ENCODE data around the gene SASH1. TPM values are rescaled to one million over a fixed set of nuclear protein-coding genes. Genes with fewer than 3 reads are reported as not detected.

The SASH1 gene
- total RNA-seq, 1 donor from 2014 or later = 0.41 TPM

DNA sequence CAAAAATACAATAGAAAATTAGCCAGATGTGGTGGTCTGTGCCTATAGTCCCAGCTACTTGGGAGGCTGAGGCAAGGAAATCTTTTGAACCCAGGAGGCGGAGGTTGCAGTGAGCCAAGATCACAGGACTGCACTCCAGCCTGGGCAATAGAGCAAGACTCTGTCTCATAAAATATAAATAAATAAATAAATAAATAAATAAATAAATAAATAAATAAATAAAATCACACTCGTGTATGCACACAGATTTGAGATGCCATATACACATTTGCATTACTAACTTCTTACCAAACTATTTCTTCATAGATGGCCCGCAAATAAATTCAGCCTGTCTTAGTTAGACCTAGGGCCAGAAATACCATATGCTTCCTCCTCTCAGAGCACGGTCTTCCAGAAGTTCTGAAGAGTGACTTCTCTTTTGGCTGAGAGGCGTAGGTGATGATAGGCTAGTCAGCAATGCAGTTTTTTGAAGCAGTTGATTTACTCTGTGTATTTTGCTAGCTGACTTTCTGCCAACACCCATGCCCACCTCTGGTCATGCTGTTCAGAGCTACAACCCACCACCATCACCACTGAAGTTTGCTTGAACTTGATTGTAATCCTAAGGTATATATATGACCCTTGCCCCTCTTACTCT is 150.1 kb downstream of the SASH1 start:
- intact Hi-C loops (cut with micrococcal nuclease) = no loop called here

DNA sequence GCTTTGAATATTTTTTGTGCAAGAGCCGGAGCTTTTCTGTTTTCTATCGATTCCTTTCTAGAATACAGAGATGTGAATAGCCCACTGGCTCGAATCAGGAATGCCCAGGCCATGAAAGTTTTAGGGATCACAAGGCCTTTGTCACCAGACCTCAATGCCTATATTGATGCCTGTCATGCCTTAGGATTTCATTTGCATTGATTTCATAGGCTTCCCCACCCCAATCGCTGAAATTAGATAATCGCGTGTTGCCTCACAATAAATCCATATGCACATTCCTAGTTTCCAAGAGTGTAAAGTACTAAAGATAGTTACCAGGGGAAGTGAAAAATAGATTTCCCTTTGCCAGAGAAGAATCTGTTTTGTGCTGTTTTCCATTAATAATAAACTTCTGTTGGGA is 150.8 kb downstream of the SASH1 start:
- intact Hi-C loops (cut with micrococcal nuclease) = no loop called here

DNA sequence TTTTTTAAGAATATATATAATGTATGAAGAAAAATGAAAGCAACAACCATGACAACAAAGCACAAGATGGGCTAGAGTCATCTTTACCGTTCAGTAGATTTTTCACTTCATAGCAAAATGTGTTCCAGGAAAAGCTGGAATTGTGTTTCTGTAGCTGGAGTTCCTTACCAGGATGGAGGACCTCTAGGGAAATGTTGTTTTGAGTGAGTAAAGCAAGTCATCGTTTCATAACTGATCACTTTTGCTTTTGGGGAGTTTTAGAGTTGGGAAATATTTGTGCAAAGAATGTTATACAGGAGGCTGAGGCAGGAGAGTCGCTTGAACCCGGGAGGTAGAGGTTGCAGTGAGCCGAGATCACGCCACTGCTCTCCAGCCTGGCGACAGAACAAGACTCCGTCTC is 151.6 kb downstream of the SASH1 start:
- intact Hi-C loops (cut with micrococcal nuclease) = no loop called here

DNA sequence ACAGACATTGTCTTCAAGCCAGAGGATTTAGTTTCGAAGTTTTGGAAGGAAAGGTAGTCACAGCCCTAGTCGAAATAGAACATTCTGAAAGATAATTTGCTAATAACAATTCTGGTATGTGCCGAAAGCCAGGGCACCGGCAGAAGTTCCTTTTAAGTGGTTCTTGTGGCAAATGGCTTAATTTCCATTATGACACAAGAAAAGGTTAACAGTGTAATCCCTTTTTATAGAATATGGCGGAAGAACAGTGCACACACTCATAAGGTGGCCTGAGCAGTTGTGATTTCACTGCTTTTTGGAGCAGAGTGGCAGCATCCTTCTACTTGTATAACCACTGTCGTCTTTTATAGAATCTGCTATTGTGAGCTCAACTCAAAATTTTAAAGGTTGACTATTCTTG is 152.4 kb downstream of the SASH1 start:
- intact Hi-C loops (cut with micrococcal nuclease) = no loop called here

DNA sequence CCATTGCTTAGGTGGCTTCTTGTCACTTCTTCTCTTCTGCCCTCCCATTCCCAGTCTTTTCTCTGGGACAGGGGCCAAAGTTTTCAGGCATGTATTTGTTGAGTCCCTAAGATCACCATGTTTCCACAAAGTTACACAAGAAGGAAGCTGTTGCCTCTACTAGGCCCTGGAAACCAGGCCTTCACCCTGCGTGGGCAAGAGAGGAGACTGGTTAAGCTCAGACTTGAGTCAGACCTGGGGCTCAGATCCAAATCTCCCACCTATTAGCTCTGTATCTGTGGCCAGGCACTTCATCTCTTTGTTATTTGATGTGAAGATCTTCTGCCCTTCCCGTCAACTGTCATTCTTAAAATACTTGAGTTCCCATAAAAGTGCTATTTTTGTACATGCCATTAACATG is 154.6 kb downstream of the SASH1 start:
- intact Hi-C loops (cut with micrococcal nuclease) = no loop called here

DNA sequence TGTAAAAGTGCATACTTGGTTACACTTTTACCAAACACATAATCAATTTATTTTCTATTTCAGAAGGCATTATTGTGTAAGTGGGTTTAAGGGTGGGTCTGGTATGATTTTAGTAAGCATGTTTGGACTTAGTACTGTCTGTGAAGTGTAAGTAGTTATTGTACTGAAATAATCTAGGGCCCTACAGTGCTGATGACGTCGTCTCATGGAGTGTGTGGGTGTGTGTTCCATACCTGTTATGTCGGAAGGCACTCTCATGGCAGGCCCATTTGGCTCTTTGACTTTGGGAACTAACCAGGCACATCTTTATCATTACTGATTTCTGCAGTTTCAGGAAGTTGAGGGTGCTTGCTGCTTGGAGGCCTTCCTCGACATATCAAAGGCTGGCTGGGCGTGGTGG is 155.1 kb downstream of the SASH1 start:
- intact Hi-C loops (cut with micrococcal nuclease) = no loop called here

DNA sequence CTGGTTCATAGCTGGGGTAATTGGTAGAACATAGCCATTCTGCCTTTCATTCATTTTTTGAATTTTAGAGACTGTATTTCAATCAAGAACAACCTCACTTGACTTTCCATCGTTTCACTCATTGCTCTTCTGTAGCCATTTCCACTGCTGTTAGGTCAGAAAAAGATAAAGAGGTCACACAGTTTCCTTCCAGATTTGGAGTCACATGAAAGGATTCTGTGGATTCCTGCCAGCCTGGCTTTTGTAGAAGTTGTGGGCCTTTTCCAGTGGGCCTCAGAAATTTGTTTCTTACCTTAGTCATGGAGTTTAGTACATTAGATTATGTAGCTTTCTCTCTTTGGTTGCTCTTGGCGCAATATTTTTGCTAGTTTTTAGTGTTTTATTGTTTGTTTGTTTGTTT is 157.8 kb downstream of the SASH1 start:
- intact Hi-C loops (cut with micrococcal nuclease) = no loop called here

DNA sequence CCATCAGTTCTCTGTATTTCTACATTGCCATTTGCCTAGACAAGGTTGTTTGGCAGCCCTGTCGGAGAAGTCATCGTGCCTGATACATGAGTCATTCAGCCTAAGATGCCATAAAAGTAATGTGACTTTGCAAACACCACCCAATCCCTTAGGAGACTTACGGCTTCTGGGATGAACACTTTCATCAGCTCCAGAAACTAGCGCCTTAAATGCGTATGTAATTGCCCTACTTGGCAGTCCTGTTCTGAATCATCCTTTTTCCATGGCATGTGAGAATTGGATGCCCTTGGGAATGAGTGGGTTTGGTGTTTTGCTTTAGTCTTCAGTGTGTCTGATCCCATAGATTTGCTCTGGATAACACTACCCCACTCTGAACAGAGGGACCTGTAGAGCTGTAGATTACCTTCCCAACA is 158.5 kb downstream of the SASH1 start:
- intact Hi-C loops (cut with micrococcal nuclease) = no loop called here

DNA sequence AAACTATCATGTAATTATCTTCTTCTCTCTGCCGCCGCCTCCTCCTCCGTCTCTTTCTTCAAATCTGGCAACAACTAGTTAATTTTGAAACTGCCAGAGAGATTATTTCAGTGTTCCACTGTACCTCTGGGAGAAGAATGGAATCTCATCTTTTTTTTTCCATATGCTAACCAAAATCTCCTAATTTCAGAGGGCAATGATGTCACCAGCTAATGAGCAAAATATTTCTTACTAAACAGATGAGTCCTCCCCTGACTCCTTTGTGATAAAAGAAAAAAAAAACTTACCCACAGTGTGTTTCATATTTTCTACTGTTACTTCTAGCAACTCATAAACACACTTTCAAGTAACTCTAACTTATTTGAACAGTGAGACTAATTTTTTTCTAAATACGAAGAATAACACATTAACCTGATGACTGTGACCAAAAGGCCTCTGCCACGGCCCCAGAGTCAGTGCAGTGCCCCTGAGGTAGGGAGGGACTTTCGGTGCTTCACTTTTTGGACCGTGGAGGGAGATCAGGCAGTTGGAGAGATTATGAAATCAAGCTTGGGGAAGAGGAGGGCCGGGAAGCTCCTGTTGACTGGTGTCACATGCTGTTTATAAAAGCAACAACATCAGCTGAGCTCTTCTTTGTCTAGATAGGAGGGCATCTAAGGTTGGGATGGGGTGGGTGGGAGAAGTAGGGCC is 159.6 kb downstream of the SASH1 start:
- intact Hi-C loops (cut with micrococcal nuclease) = no loop called here

DNA sequence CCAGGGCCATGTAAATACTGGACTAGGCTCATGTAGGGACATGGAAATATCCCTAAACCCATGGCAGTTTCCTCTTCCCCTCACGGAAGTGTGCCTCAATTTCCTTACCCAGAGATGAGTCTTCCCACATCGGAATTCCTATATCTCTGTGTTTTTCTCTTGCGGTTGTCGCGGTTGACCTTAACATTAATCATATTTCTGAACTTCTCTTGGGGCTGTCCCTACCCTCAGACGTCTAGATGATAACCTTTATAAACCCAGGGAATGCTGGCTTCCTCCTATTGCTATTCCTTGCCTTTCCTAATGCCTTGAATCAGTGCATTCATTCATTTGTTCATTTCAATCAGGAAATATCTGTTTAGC is 160.1 kb downstream of the SASH1 start:
- intact Hi-C loops (cut with micrococcal nuclease) = no loop called here

DNA sequence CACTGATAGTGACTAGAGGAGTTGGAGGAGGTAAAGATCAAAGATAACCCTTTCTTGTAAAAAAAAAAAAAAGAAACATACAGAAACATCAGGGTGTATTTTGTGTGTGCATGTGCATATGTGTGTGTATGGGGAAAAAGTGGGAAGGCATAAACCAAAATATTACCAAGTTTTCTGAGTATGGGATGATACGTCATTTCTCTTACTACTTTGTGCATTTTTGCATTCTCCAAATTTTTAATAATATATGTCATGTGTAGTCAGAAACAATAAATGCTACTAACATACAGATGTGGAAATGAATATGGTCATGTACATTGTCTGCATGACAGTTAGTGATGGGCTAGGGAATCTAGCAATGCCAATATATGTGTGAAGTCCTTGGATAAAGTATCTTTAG is 161.1 kb downstream of the SASH1 start:
- intact Hi-C loops (cut with micrococcal nuclease) = no loop called here

DNA sequence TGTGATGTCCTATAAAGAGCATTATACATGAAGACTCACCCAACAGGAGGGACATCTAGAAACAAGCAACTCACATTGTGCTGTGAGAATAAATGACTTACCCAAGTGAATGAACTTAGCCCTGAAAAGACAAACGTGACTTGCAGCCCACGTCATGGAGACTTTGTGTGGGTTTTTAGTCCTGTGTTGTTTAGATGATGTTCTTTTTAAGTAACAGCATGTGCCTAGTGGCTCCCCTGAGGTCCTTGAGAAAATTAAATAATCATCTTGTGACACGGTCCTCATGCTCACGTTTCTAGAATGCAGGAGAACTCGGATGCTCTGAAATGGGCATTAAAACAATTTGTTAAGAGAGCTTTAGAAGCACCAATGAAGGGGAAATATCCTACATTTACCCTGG is 165.1 kb downstream of the SASH1 start:
- intact Hi-C loops (cut with micrococcal nuclease) = no loop called here

DNA sequence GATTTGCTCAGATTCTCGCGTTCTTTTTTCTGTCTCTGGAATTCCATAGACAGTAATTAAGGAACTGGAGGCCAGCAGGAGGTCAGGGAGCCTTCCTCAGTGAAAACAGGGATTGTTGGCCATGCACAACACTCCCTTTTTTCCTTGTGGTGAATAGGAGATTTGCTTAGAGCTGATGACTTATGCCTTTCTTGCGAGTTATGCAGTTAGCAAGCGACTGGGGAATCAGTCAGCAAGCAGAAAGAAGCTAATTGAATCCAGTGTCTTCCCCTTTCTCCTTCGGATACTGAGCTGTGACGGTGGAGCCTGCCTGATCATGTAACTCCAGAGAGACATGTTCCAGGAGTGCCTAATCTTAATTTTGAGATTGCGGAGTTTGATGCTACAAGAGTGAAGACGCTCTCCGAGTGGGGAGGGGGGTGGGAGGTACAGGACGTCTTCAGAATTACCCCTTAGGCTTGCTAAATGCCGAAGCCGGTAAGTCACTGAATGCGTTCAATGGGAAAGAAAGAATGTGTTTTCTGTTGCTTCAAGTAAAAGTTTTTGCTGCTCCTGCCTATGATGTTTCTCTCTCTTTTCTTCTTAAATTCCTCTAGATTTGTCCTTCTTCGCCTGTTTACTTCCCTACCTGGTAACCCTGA is 165.9 kb downstream of the SASH1 start:
- intact Hi-C loops (cut with micrococcal nuclease) = no loop called here

DNA sequence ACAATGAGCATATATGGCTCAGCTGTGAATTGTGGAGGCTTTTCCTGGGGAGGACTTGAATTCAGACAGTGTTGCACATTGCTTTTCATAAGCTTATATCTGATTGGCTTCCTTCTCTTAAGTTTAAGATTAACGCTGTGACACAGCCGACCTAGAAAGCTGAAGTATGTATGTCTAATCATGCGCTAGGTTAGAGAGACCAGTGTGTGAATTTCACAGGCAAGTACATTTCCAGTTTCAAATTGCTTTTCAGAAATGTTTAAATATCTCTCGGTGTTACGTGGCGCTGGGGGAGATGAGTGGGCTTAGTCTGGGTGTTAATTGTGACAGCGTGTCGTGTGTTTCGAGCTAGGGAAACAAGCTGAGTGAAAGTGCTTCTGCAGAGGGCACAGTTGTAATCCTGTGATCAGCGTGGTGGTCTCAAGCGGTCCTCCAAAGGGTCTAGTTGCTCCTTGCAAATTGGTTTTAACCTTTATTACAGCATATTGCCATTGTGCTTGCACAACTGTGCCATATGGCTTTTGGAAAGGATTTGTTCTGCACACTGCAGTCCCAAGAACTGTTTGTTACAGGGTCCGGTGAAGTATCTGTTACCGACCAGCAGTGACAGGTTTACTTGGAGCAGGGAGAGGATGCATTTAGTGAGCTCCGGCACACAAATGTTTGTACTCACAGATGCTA is 166.6 kb downstream of the SASH1 start:
- intact Hi-C loops (cut with micrococcal nuclease) = no loop called here

DNA sequence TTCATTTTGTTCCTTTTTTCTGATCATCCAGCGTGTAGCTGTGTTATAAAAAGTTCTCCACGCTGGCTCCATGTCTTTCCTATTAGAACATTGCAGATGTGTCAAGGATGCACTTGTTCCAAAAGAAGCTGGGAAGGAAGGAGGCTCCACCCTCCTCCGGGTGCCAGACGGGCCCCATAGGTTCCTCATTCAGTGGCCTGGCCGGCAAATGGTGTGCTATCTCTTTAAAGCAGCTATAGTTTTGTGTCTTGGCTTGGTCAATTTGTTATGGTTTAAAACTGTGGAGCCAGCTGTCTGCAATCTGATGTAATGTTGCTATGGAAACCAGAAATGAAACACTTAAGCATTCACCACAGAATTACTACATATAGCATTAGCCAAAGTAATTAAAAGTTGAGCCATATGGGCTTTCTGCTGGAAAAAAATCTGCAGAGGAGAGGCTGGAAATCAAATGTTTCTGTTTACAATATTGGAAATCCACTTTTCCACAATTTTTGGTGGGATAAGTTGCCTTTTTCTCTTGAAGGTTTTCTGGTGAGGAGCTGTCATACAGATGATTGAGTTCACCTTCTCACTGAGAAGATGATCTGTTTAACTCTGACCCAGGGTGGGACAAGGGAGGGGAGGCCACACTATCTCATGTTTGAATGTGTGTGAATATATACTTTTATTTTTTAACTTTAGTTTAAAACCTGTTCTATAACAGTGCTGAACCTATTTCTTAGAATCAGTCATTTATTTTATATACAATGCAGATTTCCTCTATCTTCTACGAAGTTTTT is 167.4 kb downstream of the SASH1 start:
- intact Hi-C loops (cut with micrococcal nuclease) = no loop called here

DNA sequence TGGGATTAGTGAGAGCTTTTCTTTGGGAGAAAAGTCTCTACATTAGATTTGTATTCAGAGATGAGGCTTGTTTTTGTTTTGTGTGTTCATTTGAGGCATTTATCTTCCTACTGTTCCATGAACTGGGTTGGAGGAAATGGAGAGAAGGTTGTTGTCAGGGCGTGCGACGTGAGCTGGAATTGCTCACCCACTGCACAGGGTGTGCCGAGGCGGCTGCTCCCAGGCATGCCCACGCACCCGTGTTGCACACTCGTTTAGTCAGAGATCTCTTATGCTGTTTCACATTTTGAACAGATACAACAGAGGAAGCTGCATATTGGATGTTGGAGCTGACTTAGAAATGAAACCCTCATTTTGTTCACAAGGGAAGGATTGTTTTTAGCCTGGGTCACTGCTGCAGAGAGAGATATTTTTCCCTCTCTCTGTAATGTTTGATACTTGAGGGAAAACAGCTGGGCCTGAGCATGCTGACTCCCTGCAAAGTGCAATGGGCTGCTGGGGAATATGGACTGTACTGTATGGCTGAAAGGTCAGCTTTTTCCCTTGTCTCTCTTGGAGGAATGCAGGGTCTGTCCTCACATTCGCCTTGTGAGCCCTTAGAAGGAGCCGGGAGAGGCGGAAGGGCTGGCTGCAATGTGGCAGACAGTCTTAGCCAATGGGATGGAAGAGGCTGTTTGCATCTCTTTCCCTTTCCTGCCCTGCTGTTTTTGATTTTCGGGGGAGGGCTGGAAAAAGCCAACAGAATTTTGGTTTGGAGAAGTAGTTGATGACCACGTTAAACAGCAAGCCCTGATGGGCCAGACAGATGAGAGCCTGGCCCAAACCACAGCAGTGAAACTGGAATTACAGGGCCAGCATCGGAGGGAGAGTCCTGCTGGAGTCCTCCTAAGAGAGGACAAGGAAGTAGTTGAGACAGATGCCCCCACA is 170.8 kb downstream of the SASH1 start:
- intact Hi-C loops (cut with micrococcal nuclease) = no loop called here

DNA sequence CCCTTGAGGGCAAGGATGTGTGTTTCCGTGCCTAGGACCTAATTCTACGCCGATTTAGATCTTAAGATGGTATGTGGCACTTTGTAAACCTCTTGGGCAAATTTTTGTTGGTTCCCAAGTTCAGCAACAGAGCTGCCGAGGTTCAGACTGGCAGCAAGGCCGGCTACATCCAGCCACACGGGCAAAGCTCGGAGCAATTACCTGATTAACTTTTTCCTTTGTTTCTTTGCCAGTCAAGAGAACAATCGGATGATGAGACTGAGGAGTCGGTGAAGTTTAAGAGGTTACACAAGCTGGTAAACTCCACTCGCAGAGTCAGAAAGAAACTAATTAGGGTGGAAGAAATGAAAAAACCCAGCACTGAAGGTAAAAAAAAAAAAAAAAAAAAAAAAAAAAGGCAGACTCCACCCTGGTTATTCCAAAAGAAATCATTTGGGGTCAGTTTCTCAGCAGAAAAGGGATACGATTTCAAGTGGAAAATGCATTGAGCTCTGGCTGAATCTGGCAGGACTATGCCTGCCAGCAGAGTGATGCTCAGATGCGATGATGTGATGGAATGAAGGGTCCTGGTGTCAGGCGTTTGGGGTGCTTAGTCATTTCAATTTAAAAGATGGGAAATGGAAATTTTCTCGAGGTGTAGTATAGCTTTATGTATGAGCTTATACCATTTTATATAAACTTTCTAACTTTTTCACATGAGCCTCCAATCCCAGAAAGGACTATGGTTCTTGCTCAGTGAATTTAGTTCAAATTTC is 171.6 kb downstream of the SASH1 start:
- intact Hi-C loops (cut with micrococcal nuclease) = no loop called here

DNA sequence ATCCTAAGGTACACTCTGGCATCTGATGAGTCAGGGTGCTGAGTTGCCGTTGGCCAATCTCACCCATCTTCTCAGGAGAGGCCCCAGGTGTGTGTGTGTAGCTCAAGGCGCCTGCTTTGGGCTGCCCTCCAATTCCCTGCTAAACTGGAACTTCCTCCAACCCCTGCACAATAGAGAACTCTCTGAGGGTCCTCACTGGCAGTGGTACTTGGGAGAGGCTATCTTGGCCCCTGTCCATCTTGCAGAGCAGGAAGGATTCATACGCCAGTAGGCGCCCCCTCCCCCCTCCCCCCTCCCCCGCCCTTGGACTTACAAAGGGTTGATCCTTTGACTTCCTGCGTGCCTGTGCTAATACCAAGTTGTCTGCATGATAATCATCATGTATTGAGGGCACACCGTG is 173.6 kb downstream of the SASH1 start:
- intact Hi-C loops (cut with micrococcal nuclease) = no loop called here

DNA sequence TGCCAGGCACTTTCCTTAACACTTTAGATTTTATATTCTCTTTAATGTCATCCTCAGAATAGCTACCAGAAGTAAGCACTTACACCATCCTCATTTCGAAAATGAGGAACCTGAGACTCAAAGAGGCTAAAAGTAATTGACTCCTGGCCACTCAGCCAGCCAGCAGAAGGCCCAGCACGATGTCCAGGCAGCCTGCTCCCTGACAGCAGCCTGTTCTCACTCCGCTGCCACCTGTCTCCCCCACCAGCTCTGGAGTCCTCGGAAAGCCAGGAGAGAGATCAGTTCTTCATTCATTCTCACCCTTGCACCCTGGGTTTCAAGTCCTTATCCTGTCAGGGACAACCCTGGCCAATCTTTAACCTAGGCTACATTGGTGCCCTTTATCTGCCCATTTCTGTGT is 174.0 kb downstream of the SASH1 start:
- intact Hi-C loops (cut with micrococcal nuclease) = no loop called here

DNA sequence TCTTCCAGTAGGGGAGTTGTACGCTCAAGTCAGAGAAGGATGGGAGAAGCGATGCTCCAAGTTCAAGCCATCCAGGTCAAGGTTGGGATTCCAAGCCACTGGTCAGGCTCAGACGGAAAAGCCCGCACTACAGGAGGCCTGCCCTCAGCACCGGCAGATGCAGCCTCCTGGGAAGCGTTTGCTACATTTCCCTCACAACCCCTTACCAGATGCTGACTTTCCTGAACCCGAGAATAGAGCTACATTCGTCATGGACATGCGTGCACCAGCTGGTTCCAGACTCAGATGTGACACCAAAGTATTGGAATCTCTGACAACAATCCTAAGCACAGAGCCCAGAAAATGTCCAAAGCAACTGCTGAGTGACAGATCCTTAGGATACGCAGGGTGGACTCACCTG is 174.8 kb downstream of the SASH1 start:
- intact Hi-C loops (cut with micrococcal nuclease) = no loop called here
